ENCODE results near the gene ARG1.

DNA sequence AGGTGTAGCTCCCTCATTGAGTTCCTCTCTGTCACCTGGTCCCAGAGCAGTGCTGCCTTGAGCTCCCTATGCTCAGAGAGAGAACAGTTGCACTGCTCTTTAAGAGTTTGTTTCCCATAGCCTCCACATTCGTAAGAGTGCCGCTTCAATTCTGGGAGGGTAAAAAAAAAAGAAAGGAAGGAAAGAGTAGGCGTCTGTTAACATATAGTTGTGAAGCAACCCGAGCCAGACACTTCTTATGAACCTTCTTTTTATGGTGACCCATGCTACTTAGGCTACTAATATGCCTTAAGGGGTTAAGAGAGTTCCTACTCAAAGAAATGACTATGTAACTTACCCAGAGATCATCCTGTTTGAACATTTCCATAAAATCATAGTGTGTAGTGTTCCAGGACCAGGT lies 4.3 kb upstream of the ARG1 start:
- TF ChIP-seq, protein P1, sequence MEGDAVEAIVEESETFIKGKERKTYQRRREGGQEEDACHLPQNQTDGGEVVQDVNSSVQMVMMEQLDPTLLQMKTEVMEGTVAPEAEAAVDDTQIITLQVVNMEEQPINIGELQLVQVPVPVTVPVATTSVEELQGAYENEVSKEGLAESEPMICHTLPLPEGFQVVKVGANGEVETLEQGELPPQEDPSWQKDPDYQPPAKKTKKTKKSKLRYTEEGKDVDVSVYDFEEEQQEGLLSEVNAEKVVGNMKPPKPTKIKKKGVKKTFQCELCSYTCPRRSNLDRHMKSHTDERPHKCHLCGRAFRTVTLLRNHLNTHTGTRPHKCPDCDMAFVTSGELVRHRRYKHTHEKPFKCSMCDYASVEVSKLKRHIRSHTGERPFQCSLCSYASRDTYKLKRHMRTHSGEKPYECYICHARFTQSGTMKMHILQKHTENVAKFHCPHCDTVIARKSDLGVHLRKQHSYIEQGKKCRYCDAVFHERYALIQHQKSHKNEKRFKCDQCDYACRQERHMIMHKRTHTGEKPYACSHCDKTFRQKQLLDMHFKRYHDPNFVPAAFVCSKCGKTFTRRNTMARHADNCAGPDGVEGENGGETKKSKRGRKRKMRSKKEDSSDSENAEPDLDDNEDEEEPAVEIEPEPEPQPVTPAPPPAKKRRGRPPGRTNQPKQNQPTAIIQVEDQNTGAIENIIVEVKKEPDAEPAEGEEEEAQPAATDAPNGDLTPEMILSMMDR (IDR thresholded peaks at IDR 0.05; ENCODE audit: low read length), result no peak
- TF ChIP-seq EZH2phosphoT487 (IDR thresholded peaks at IDR 0.05; ENCODE audit: low read length), result no peak
